AG08396 (cell line): ENCODE data around the gene STOM.

ENCODE experiments used
- DNase-seq: peaks from one replicate; pipeline ENCODE4 v3.0.0; 2012; ENCODE audit warnings: low spot score, mixed read lengths

STOM gene

GRCh38 chr9:121371495-121372061, 1.5 kb upstream of the STOM start:
- no peak for DNase-seq

- no peak for DNase-seq
These were observed 1.3 kb downstream of the STOM start for GRCh38 chr9:121368745-121369144.

- DNase-seq: no peak
These were observed 1.9 kb downstream of the STOM start for GRCh38 chr9:121368138-121368522.

- DNase-seq: no peak
These were observed 2.5 kb downstream of the STOM start for GRCh38 chr9:121367306-121368137.

- no peak for DNase-seq
These were observed 3.3 kb downstream of the STOM start for GRCh38 chr9:121366611-121367192.

GRCh38 chr9:121365564-121365963, 4.5 kb downstream of the STOM start:
- DNase-seq: no peak

GRCh38 chr9:121364886-121365285, 5.2 kb downstream of the STOM start:
- no peak for DNase-seq

GRCh38 chr9:121364077-121364476, 6.0 kb downstream of the STOM start:
- DNase-seq: no peak

GRCh38 chr9:121363622-121363961, 6.5 kb downstream of the STOM start:
- no peak for DNase-seq

GRCh38 chr9:121362813-121363621, 7.0 kb downstream of the STOM start:
- DNase-seq: no peak

GRCh38 chr9:121360601-121361374, 9.3 kb downstream of the STOM start:
- DNase-seq: peak; percentile 29

- no peak for DNase-seq
These were observed 10.4 kb downstream of the STOM start for GRCh38 chr9:121359351-121360294.

- DNase-seq: no peak
These were observed 11.3 kb downstream of the STOM start for GRCh38 chr9:121358751-121359150.

- no peak for DNase-seq
These were observed 13.0 kb downstream of the STOM start for GRCh38 chr9:121357011-121357410.

- no peak for DNase-seq
These were observed 15.3 kb downstream of the STOM start for GRCh38 chr9:121354762-121355161.

- no peak for DNase-seq
These were observed 15.9 kb downstream of the STOM start for GRCh38 chr9:121354141-121354540.

GRCh38 chr9:121353241-121354061, 16.6 kb downstream of the STOM start:
- no peak for DNase-seq

GRCh38 chr9:121350993-121351561, 19.0 kb downstream of the STOM start:
- peak; percentile 59 for DNase-seq

- no peak for DNase-seq
These were observed 20.0 kb downstream of the STOM start for GRCh38 chr9:121350036-121350435.
